ENCODE results near the gene GDPD1. TPM values are rescaled to one million over a fixed set of nuclear protein-coding genes. Genes with fewer than 3 reads are reported as not detected.

Gene GDPD1
- total and polyA plus RNA-seq, 12 donors: 0.95 to 4.8 (median 1.8) TPM

DNA sequence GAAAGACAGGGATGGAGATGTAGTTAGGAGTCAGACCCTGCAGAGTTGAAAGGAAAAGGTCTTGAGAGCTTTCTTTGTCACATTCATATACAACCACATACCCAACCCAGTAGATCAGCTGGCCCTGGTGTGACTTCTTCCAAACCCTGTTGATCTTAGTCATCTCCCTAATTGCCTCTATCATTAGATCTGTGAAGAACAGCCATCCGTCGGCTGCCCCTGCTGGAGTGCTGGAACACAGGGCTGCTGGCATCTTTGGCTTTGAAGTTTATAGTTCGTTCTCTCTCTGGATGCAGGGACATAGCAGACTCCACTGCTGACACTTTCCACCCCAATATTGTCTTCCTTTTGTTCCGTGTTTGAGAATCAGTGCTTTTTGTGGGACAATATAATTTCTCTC lies 20.9 kb upstream of the GDPD1 start:
- H3K36me3 ChIP-seq: peaks cover 0 to 85% (median 0%) of the 10 kb centered on the region in 9 donors
- no peak for TF ChIP-seq CTCF (IDR thresholded peaks at IDR 0.05)
- H3K27ac ChIP-seq: no peak overlapping the region
- intact Hi-C loops (cut with DNase I): no loop called here
- H3K4me3 ChIP-seq: no peak overlapping the region
- no peaks in the 10 kb centered on the region for H3K27me3 ChIP-seq
- H3K4me1 ChIP-seq: no peaks in the 10 kb centered on the region
- 94% methylated on average over 4 of the region's 4 CpGs for WGBS, 2 donors
- ATAC-seq: no peak
- DNase-seq: no peak
- no peaks in the 10 kb centered on the region for H3K9me3 ChIP-seq

DNA sequence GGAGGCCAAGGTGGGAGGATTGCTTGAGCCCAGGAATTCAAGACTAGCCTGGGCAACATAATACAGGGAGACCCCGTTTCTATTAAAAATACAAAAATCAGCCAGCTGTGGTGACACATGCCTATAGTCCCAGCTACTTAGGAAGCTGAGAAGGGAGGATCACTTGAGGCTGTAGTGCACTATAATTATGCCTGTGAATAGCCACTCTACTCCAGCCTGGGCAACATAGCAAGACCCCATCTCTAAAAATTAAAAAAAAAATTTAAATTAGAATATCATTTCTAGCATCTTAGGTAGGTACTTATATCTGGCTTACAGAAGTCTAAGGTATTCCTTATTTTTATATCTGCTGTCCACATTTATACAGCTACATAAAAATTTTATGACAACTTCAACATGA lies 18.0 kb upstream of the GDPD1 start:
- Histone ChIP-seq H3K36me3 (peaks cover 0 to 56% (median 0%) of the 10 kb centered on the region in 9 donors), H3K27ac (no peak overlapping the region), H3K4me3 (no peak overlapping the region), H3K9me3 (no peaks in the 10 kb centered on the region), H3K27me3 (no peaks in the 10 kb centered on the region), H3K4me1 (no peaks in the 10 kb centered on the region)
- no peak for TF ChIP-seq CTCF (IDR thresholded peaks at IDR 0.05)
- DNase-seq: no peak
- intact Hi-C loops (cut with DNase I): no loop called here
- WGBS, 2 donors: 95 to 100% methylated on average over 1 of the region's 1 CpG
- ATAC-seq: no peak

DNA sequence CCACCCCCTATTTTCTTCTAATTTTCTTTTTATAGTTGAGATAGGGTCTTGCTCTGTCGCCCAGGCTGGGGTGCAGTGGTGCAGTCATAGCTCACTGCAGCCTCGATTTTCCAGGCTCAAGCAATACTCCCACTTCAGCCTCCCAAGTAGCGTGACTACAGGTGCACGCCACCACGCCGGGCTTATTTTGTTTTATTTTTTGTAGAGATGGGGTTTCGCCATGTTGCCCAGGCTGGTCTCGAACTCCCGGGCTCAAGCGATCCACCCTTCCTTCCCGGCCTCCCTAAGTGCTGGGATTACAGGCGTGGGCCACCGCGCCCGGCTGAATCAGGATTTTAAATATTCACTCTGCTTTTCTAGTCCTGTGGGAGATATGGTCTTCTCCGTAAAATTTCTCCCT lies 941 bp upstream of the GDPD1 start:
- TF ChIP-seq CTCF (IDR thresholded peaks at IDR 0.05): no peak
- Histone ChIP-seq H3K27me3 (no peaks in the 10 kb centered on the region), H3K27ac (no peak overlapping the region), H3K4me3 (no peak overlapping the region), H3K4me1 (peaks cover 0 to 16% (median 10%) of the 10 kb centered on the region in 9 donors), H3K36me3 (peaks cover 0 to 15% (median 6%) of the 10 kb centered on the region in 9 donors), H3K9me3 (no peaks in the 10 kb centered on the region)
- WGBS, 2 donors: 95% methylated on average over 16 of the region's 16 CpGs
- ATAC-seq (no peak), DNase-seq (no peak)
- intact Hi-C loops (cut with DNase I): no loop called here

GRCh38 chr17:59219992-59220327 lies 351 bp upstream of the GDPD1 start:
- Histone ChIP-seq H3K9me3 (no peaks in the 10 kb centered on the region), H3K36me3 (peaks cover 0 to 9% (median under 1%) of the 10 kb centered on the region in 9 donors), H3K4me1 (peaks cover 0 to 16% (median 10%) of the 10 kb centered on the region in 9 donors), H3K4me3 (peak overlapping the region; percentile 52 to 99 (median 78)), H3K27ac (peak overlapping the region in 3 of 10 donors; percentile 30 to 86 (median 81)), H3K27me3 (no peaks in the 10 kb centered on the region)
- DNase-seq (no peak), ATAC-seq (no peak)
- WGBS, 2 donors: 32 to 40% methylated on average over 7 of the region's 7 CpGs
- TF ChIP-seq CTCF (IDR thresholded peaks at IDR 0.05): no peak
- intact Hi-C loops (cut with DNase I): no loop called here
